Left cardiac atrium (tissue), 4 donors: ENCODE data around the gene PPP2R5A. TPM values are rescaled to one million over a fixed set of nuclear protein-coding genes. Genes with fewer than 3 reads are reported as not detected.

ENCODE experiments used
- ATAC-seq, 2 donors: fragments of 200-7000 bp; cut with Tn5 transposase; one replicate each; pipeline ENCODE4 v1.9.1; 2020; ENCODE audit warnings: mild to moderate bottlenecking in 2 of 2, moderate library complexity in 2 of 2
- DNase-seq: peaks from one replicate; pipeline ENCODE4 v3.0.0-alpha.2; 2020
- intact Hi-C, 2 donors: fragments of 100-400 bp; cut with DNase I; formaldehyde crosslinking; loops; one replicate each; pipeline versions ENCODE4 v1.14.1 to v1.15.1; 2022 to 2023
- total RNA-seq, 2 donors: library from RNA; stranded (reverse); fragmentation: NEBNext Ultra II Directional; extraction: Animal tissue kit (Norgen Biotek cat#: 25700); gene quantifications; one replicate each; pipeline ENCODE4 v1.2.1, GENCODE V29; 2021
- donor health status: DM: no; HTN: yes; CAD: no.
- donor health status: DM: no; HTN: yes; CAD: no; lungs with severe emphysema.
- donor health status: DM: yes; HTN: yes; CAD: no.
- donor health status: Dilated cardiomyopathy.

Gene PPP2R5A
- total RNA-seq, 2 donors from 2014 or later = 68.4 to 69.0 TPM

- DNase-seq (no peak), ATAC-seq (no peak)
- intact Hi-C loops = no loop called here
These were observed 37.9 kb downstream of the PPP2R5A start for GRCh38 chr1:212323066-212323465.

GRCh38 chr1:212326541-212326940 lies 41.3 kb downstream of the PPP2R5A start:
- ATAC-seq (no peak), DNase-seq (no peak)
- intact Hi-C loops = no loop called here

- DNase-seq (no peak), ATAC-seq (peak in 1 of 2 donors; percentile 39)
- intact Hi-C loops = no loop called here
These were observed 43.0 kb downstream of the PPP2R5A start for GRCh38 chr1:212328248-212328647.

GRCh38 chr1:212329105-212329504 lies 43.9 kb downstream of the PPP2R5A start:
- intact Hi-C loops = no loop called here
- DNase-seq (no peak), ATAC-seq (no peak)

- ATAC-seq = no peak
- intact Hi-C loops = no loop called here
- no peak for DNase-seq
These were observed 55.9 kb downstream of the PPP2R5A start for GRCh38 chr1:212341090-212341489.

- intact Hi-C loops = no loop called here
- no peak for DNase-seq
- ATAC-seq = no peak
These were observed 59.7 kb downstream of the PPP2R5A start for GRCh38 chr1:212344905-212345304.

GRCh38 chr1:212346601-212347000 lies 61.4 kb downstream of the PPP2R5A start:
- no peak for DNase-seq
- intact Hi-C loops = no loop called here
- ATAC-seq = no peak

- no peak for ATAC-seq
- intact Hi-C loops = no loop called here
- no peak for DNase-seq
These were observed 66.6 kb downstream of the PPP2R5A start for GRCh38 chr1:212351588-212352362.

- no peak for DNase-seq
- intact Hi-C loops = no loop called here
- peak in 1 of 2 donors; percentile 48 for ATAC-seq
These were observed 68.0 kb downstream of the PPP2R5A start for GRCh38 chr1:212353181-212353580.

- ATAC-seq = no peak
- intact Hi-C loops = no loop called here
- no peak for DNase-seq
These were observed 69.3 kb downstream of the PPP2R5A start for GRCh38 chr1:212354464-212354863.

GRCh38 chr1:212355230-212355969 lies 70.2 kb downstream of the PPP2R5A start:
- ATAC-seq (no peak), DNase-seq (no peak)
- intact Hi-C loops = no loop called here

GRCh38 chr1:212359794-212360479 lies 74.7 kb downstream of the PPP2R5A start:
- intact Hi-C loops = loop anchor here in 1 of 2 donors (10.0 kb wide), 1 partner anchor 95 kb away; no protein-coding TSS in a partner anchor
- ATAC-seq (no peak), DNase-seq (no peak)

- DNase-seq (no peak), ATAC-seq (peak; percentile 66 to 68)
- intact Hi-C loops = loop anchor here (5.0 to 10.0 kb wide), 3 partner anchors 87 to 293 kb away; no protein-coding TSS in a partner anchor
These were observed 79.8 kb downstream of the PPP2R5A start for GRCh38 chr1:212364985-212365384.

GRCh38 chr1:212366901-212367300 lies 81.7 kb downstream of the PPP2R5A start:
- intact Hi-C loops = loop anchor here (5.0 to 10.0 kb wide), 3 partner anchors 85 to 295 kb away; no protein-coding TSS in a partner anchor
- ATAC-seq = peak in 1 of 2 donors; percentile 58
- no peak for DNase-seq

GRCh38 chr1:212367474-212368072 lies 82.4 kb downstream of the PPP2R5A start:
- intact Hi-C loops = loop anchor here (2.0 to 10.0 kb wide), 4 partner anchors 85 to 297 kb away; no protein-coding TSS in a partner anchor
- DNase-seq (no peak), ATAC-seq (peak in 1 of 2 donors; percentile 9)

- ATAC-seq = peak; percentile 78 to 89
- no peak for DNase-seq
- intact Hi-C loops = loop anchor here (2.0 to 10.0 kb wide), 4 partner anchors 84 to 297 kb away; no protein-coding TSS in a partner anchor
These were observed 82.9 kb downstream of the PPP2R5A start for GRCh38 chr1:212368073-212368484.

GRCh38 chr1:212375986-212376385 lies 90.8 kb downstream of the PPP2R5A start:
- ATAC-seq (no peak), DNase-seq (no peak)
- intact Hi-C loops = no loop called here

GRCh38 chr1:212377644-212378043 lies 92.4 kb downstream of the PPP2R5A start:
- ATAC-seq (no peak), DNase-seq (no peak)
- intact Hi-C loops = no loop called here

GRCh38 chr1:212379366-212379765 lies 94.2 kb downstream of the PPP2R5A start:
- no peak for DNase-seq
- intact Hi-C loops = no loop called here
- no peak for ATAC-seq
